GM19035 (cell line): ENCODE measurements around the gene ATXN2.

ENCODE experiments used
- ATAC-seq: cut with Tn5 transposase; IDR thresholded peaks from one replicate; pipeline ENCODE4 v1.9.1; 2021; ENCODE audit not compliant: unreplicated experiment

Gene ATXN2

GRCh38 chr12:111453071-111453989, 145.8 kb downstream of the ATXN2 start:
- ATAC-seq: no peak

DNA sequence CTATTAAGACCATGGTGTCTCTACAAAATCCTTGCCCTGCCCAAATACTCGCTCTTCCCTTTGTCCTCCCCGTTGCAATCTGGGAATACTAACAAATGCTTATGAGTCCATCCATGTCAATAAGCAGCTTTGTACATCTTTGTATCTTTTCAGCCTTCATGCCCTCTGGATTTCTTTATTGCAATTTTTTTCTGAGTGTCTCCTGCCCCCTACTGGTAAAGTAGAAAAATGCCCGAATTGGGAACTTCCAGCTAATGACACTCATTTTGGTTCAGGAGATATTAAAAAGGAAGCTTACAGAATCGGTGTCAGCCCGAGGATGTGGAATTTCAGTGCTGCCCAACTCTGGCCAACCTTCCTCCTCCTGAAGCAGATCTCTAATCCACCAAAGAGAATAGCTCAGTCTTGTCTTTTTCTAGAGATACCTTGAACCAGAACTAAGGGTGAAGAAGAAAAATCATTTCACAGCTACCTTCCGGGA, 147.4 kb downstream of the ATXN2 start:
- no peak for ATAC-seq

- no peak for ATAC-seq
These were observed 147.9 kb downstream of the ATXN2 start for GRCh38 chr12:111451232-111451631.

DNA sequence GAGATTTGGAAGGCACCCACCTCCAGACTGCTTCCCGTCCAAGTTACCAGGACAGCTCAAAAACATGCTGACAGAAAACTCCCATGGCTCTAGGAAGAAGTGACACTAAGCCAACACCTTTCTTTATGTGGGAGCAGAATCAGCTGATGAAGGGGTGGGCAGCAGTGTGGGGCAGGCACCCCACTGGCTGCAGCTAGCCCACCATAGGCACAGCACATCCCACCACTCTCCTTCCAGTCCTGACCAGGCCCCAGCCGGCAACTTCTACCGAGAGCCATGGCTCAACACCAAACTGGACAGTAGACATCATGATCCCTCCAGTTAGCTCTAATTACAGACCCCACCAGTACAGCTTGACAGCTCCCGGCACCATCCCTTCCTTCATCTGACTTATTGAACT, 148.4 kb downstream of the ATXN2 start:
- no peak for ATAC-seq

DNA sequence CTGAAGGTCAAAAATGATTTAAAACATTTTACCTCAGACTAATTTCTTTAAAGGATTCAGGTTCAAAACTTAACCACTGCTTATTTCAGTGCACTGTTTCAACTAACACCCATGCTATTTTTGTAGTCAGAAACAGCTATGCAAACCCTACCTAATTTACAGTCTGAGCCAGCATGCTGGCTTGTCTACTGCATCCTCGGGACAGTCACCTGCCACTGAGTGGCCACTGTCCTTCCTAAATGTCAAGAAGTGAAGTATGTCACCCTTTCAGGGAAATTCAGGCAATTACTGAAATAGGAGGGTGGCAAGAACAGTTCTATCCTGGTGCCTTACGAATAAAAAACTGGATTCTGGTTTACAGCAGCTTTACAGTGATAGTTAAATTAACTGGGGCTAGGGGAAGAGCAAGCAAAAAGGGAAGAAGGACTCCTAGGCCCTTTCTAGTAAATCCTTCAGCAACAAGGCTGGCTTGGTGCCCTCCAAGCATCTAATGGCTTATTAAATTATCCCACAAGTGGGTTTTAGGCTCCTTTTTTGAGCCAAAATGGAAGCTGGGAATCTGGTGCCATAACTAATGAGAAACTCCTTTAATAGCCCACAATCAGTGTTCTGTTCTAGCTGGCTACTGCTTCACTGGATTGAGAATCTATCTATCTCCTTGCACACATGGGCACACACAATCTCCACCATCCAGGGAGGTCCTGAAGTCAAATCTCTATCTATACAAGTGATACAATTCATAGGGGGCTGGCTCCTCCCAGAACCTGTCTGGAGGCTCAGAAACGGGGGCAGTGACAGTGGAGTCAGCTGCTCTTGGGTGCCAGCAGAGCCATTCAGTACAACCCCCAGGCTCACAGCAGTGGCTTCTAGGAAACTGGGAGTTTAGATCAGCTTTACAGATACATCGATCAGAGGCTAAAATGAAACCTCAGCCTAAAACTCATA, 150.0 kb downstream of the ATXN2 start:
- no peak for ATAC-seq

- ATAC-seq: no peak
These were observed 150.8 kb downstream of the ATXN2 start for GRCh38 chr12:111448266-111448830.

DNA sequence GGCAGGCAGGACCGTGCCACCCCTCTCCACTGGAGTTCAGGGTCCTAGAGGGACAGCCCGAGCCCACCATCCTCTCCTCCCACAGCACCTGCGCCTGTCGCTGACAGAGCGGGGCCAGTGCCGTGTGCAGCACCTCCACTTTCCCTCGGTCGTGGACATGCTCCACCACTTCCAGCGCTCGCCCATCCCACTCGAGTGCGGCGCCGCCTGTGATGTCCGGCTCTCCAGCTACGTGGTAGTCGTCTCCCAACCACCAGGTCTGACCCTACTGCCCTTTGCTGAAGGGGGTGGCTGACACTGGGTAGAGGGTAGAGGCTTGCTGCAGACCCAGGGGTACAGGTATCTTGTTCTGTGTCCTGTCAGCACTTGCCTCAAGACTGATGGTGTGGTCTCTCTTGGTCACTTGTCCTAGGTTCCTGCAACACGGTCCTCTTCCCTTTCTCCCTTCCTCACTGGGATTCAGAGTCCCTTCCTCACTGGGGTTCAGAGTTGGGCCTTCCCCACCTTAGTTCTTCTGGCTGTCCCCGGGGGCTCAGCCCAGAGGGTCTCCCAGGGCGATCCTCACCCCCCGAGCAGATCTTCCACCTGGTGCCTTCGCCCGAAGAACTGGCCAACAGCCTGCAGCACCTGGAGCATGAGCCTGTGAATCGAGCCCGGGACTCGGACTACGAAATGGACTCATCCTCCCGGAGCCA, 151.4 kb downstream of the ATXN2 start:
- ATAC-seq: no peak

DNA sequence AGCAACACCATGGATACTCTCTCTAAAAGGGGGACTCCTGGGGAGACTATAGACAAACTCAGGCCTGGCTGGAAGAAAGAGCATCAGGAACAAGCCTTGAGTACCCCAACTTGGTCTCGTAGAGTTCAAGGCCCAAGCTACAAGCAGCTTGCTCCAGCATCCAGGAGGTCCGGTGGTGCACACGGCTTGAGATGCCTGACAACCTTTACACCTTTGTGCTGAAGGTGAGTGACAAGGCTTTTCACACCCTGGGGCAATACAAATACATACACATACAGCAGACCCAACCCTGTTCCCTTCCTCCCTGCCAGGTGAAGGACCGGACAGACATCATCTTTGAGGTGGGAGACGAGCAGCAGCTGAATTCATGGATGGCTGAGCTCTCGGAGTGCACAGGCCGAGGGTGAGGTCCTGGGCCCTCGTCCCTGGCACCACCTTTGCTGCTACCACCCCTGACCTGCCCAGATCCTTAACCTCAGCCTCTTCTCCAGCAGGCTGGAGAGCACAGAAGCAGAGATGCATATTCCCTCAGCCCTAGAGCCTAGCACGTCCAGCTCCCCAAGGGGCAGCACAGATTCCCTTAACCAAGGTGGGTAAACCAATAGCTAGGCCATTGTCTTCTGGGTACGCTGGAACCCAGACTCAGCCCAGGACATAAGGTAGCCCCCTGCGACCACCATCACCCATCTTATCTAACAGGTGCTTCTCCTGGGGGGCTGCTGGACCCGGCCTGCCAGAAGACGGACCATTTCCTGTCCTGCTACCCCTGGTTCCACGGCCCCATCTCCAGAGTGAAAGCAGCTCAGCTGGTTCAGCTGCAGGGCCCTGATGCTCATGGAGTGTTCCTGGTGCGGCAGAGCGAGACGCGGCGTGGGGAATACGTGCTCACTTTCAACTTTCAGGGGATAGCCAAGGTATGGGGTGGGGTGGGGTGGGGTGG, 152.2 kb downstream of the ATXN2 start:
- ATAC-seq: no peak

GRCh38 chr12:111445726-111446581, 153.2 kb downstream of the ATXN2 start:
- ATAC-seq: no peak

DNA sequence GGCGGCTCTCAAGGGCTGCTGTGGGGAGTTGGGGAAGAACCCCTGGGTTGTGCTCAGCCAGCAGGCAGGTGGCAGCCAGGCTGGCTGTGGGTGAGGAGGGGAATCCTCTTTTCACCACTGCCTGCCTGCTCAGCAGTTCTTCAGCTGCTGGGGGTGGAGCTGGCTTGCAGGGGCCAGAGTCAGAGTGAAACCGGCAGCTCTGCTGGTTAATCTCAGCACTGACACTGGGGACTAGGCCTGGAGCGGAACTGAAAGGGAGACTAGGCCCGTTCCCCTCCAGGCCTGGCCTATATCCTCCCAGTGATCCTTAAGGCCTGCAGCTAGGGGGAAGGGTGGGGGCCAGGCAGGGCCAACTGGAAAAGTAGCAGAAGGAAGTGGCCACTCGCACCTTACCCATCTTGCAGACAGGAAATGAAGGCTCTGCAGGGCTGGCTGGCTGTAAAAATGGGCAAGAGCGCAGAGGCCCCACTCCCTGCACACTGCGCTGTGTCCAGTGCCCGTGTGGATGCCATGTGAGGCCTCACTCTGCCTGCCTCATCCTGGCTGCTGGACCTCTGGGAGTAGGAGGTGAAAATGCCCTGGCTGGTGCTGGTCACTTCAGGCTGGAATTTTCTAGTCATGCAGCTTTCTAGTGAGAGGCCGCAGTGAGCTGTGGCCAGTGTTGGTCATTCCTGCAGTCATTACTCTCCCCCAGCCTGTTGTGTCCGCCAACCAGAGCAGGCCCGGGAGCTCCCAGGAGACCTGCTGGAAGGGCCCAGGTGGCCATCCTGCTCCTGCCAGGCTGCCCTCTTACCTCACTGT, 154.0 kb downstream of the ATXN2 start:
- peak; percentile 88 for ATAC-seq

- ATAC-seq: peak; percentile 45
These were observed 154.7 kb downstream of the ATXN2 start for GRCh38 chr12:111444314-111444924.

DNA sequence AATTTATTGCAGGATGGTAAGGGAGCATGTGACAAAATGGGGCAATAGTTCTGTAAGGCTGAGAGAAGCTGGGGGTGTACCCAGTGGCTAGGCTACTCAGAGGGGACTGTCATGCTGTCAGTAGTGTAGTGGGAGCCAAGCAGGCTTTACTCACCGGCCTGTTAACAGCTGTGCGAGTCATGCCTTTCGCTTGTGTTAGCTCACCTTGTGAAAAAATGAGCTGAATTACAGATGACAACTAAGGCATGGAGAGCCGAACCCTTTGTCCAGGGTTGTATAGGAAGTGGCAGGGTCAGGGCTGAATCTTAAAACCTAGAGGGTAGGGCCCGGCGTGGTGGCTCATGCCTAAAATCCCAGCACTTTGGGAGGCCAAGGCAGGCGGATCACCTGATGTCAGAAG, 155.5 kb downstream of the ATXN2 start:
- ATAC-seq: no peak

- no peak for ATAC-seq
These were observed 156.0 kb downstream of the ATXN2 start for GRCh38 chr12:111443086-111443485.

DNA sequence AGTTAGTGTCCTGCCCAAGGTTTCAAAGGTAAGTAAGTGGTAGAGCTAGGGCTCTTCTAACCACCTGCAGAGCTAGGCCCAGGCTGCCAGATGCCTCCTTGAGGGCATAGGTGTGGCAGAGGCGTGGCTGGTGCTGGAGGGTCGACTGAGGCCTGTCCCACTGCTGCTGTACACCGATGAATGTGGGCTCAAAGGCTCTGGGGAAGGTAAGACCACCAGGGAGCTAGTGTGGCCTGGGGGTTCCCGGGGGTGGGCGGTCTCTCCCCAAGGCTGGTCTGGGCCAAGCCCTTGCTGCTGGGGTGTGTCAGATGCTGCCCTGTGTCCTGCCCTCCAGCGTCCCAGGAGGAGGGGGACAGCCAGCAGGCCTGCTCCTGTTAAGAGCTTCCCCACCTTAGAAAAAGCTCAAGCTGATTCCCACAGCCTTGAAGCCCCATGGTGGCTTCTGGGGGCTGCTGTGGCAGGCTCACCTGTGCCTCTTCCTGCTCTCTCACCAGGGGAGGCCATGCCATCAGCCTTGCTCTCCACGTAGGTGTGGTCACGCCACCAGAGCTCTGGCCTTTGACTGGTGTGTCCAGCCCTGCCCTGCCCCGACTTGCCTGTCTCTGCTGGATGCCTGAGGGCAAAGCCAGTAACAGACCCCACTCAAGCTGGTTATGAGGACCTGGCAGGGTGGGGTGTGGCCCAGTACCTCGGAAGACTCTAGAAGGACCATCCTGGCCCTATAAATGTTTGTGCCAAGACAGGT, 156.6 kb downstream of the ATXN2 start:
- ATAC-seq: no peak

DNA sequence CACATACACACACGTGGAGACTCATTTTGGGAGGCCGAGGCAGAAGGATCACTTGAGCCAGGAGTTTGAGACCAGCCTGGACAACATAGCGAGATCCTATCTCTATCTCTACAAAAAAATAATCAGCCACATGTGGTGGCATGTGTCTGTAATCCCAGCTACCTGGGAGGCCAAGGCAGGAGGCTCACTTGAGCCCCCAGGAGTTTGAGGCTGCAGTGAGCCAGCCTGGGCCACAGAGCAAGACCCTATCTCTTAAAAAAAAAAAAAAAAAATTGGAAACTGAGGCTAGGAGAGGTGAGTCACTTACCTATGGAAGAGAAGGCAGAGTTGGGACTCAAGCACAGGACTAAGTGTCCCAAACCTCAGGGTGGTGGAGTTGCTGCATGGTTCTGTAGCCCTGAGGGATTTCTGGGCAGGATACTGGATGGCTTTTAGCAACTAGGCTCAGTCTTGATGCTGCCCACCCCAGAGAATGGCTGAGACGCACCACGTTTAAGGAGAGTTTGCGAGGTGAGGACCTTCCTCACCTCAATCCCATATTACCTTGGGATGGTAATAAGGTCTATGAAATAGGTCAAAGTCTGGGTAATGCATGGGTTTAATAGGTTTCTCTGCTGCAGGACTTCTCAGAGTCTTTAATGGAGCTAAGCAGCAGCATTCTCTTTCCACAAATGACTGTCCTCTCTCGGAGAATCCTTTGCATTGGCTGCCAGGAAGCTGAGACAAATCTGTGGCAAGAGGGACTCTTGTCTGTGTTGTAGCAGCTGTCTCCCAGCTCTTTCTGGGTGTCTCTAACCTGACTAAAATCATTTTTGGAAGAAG, 157.8 kb downstream of the ATXN2 start:
- no peak for ATAC-seq

- ATAC-seq: no peak
These were observed 158.5 kb downstream of the ATXN2 start for GRCh38 chr12:111440631-111441030.
